ENCODE measurements around the gene EXOSC1.
"Not testable (repeated sequence)": the region's sequence is repeated elsewhere in the genome, so short reads cannot be mapped to it uniquely, and the experiment has no call there.

EXOSC1 gene

DNA sequence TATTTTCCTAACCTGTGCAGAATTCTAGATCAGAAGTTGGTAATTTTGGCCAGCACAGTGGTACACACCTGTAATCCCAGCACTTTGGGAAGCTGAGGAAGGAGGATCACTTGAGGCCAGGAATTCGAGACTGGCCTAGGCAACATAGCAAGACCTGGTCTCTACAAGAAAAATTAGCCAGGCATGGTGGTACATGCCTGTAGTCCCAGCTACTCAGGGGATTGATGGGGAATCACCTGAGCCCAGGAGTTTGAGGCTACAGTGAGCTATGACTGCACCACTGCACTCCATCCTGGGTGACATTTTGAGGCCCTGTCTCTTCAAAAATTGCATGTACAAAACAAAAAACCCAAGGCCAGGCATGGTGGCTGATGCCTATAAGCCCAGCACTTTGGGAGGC lies 11.2 kb downstream of the EXOSC1 start:
- H3K27ac ChIP-seq, result peak overlapping the region; percentile 52
- CTCF ChIA-PET, result interaction anchor here (1.2 kb wide), 2 partner anchors 28 to 34 kb away, joined by 3 to 4 read pairs; no protein-coding TSS in a partner anchor
- TF ChIP-seq, protein P1, sequence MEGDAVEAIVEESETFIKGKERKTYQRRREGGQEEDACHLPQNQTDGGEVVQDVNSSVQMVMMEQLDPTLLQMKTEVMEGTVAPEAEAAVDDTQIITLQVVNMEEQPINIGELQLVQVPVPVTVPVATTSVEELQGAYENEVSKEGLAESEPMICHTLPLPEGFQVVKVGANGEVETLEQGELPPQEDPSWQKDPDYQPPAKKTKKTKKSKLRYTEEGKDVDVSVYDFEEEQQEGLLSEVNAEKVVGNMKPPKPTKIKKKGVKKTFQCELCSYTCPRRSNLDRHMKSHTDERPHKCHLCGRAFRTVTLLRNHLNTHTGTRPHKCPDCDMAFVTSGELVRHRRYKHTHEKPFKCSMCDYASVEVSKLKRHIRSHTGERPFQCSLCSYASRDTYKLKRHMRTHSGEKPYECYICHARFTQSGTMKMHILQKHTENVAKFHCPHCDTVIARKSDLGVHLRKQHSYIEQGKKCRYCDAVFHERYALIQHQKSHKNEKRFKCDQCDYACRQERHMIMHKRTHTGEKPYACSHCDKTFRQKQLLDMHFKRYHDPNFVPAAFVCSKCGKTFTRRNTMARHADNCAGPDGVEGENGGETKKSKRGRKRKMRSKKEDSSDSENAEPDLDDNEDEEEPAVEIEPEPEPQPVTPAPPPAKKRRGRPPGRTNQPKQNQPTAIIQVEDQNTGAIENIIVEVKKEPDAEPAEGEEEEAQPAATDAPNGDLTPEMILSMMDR (conservative IDR thresholded peaks at IDR 0.05; ENCODE audit: low read depth), result no peak
- POLR2A ChIA-PET (ENCODE audit: low non-redundant PET), result no interaction called here
- DNase-seq (ENCODE audit: low spot score), result no peak

DNA sequence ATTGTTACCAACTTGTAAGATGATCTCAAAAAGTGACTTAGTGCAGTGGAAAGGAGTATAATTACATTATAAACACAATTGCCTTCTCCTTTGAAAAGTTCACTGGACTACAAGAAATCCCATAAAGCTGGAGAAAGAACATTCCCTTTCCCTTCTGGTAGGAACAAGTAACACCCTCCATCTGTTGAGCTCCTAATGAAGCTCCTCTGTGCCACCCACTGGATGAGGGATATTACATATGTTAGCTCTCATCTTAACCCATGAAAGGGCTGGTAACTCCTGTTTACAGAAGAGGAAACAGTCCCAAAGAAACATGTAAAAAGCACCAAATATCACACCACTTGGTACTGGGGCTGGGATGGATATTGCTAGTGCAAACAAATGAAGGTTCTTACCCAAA lies 11.8 kb downstream of the EXOSC1 start:
- H3K27ac ChIP-seq, result peak overlapping the region; percentile 56
- ChIA-PET POLR2A (ENCODE audit: low non-redundant PET) (no interaction called here), CTCF (interaction anchor here (0.6 to 1.2 kb wide), 4 partner anchors 9 to 34 kb away, joined by 3 to 4 read pairs (median 3); no protein-coding TSS in a partner anchor)
- TF ChIP-seq, protein P1 (conservative IDR thresholded peaks at IDR 0.05; ENCODE audit: low read depth), result no peak
- DNase-seq (ENCODE audit: low spot score), result no peak

DNA sequence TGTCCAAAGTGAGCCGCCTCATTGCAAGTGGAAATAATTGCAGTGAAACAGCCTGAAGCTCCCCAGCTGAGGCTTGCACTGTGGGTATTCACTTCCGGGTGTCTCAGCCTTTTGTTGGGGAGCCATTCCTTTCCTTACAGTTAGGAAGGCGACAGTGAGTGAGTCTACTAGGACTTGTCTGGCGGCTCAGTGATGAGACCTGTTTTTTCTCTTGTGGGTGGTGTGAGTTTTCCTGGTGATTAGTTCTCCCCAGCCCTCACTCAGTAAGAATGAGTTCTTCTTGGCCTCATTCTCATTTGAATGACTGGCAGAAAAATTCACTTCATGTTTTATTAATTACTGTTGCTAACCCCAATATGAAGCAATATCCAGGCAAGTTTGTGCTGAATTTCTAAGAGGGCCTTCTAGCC lies 17.2 kb downstream of the EXOSC1 start:
- ChIA-PET POLR2A (ENCODE audit: low non-redundant PET) (no interaction called here), CTCF (no interaction called here)
- peak overlapping the region; percentile 37; the same call in 1 of the 2 replicates for H3K27ac ChIP-seq

DNA sequence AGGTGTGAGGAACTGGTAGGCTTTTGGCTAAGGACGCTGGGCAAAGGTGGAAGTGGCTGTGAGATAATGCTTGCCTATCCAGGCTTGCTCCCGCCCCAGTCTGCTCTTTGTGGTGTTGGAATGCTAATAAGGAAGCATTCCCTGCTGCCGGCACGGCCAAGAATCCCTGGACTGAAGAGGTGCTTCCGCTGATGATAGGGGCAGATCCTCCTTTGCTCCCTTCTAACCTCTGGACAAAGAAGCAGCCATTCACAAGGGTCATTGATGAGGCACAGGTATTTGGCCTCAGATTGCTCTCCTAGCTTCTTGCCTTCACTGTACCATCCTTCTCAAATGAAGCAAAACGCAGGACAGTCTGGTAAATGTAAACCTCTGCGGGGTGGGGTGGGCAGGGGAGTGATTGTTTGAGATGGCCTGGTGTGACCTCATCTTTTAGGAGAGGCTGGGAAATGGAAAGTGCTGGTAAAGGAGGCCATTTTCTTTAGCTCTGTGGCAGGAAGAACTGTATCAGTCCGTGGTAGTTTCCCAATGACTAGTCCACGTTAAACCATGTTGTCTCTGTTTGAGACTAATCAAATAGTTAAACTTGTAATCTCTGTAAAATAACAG lies 18.1 kb downstream of the EXOSC1 start:
- no peak for DNase-seq (ENCODE audit: low spot score)
- CTCF ChIA-PET, result interaction anchor here (0.5 to 1.3 kb wide), 3 partner anchors 10 to 94 kb away, joined by 3 read pairs; no protein-coding TSS in a partner anchor
- POLR2A ChIA-PET (ENCODE audit: low non-redundant PET), result interaction anchor here (0.5 to 0.6 kb wide), 2 partner anchors 13 to 18 kb away, joined by 4 to 9 read pairs; no protein-coding TSS in a partner anchor

More for the DNA sequence above, 17.2 kb downstream of the EXOSC1 start:
- DNase-seq (ENCODE audit: low spot score), result no peak
- TF ChIP-seq, protein P1 (conservative IDR thresholded peaks at IDR 0.05; ENCODE audit: low read depth), result no peak

DNA sequence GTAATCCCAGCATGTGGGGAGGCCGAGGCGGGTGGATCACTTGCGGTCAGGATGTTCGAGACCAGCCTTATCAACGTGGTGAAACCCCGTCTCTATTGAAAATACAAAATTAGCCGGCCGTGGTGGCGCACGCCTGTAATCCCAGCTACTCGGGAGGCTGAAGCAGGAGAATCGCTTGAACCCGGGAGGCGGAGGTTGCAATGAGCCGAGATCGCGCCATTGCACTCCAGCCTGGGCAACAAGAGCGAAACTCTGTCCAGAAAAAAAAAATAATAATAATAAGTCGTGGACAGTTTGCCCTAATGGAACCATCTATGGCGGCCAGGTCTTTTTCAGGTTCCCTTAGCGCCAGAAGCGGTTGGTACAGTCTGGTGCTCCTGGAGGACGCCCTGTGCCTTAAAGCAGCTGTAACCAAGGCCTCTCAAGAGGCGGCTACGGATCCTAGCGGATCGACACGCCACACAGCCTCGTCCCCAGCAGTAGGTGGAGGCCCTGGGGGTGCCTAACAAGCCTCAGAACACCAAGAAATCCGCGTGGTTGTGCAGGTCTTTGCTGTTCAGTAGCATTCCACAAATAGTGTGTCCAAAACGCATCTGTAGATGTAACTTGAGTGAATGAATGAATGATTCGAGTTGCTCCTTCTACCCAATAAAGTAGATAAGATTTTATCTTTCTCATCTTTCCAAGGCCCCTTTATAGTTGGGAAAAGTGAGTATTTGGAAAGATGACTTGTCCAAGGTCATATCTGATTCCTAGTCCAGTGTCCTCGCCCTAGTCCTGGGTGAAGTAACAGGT lies 18.8 kb downstream of the EXOSC1 start:
- CTCF ChIA-PET, result interaction anchor here (0.5 to 1.3 kb wide), 3 partner anchors 9 to 95 kb away, joined by 3 read pairs; no protein-coding TSS in a partner anchor
- TF ChIP-seq, protein P1 (conservative IDR thresholded peaks at IDR 0.05; ENCODE audit: low read depth), result no peak
- POLR2A ChIA-PET (ENCODE audit: low non-redundant PET), result interaction anchor here (0.5 kb wide), 1 partner anchor 12 kb away, joined by 4 read pairs; no protein-coding TSS in a partner anchor
- DNase-seq (ENCODE audit: low spot score), result no peak
- peak overlapping the region; percentile 94 for H3K27ac ChIP-seq

More for the DNA sequence above, 18.1 kb downstream of the EXOSC1 start:
- peak overlapping the region; percentile 94 for H3K27ac ChIP-seq
- TF ChIP-seq, protein P1 (conservative IDR thresholded peaks at IDR 0.05; ENCODE audit: low read depth), result no peak

DNA sequence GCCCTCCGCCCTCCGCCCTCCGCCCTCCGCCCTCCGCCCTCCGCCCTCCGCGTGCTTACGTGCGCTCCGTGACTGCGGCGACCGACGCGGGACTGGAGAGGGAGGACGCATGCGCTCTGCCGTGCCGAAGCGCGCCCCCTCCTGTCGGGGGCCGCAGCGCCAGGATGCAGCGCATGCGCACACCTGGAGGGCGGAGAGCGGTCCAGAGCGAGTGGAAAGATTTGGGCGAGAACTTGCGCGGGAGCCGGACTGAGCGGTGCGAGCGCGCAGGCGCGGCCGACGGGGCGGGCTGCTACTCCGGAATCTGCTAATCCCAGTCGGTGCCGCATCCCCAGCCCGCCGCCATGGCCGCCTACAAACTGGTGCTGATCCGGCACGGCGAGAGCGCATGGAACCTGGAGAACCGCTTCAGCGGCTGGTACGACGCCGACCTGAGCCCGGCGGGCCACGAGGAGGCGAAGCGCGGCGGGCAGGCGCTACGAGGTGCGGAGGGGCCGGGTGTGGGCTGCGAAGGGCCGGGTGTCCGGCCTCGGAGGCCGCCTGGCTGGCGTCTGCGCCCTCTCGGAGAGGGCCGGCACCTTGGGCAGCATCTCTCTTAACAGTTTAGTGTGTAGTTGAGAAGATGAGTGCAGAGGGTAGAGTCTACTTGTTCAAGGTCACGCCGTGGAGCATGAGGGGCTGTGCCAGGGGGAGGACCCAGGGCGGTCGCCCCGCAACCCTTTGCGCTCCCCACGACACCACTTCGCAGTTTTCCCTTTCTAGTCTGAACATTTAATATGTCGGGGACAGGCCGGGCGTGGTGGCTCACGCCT lies 19.6 kb downstream of the EXOSC1 start, which contains the start of gene PGAM1:
TSS of gene PGAM1 (plus strand) at position 228 of the 812 bp plus-strand sequence. CDS start at position 345, 117 bp downstream.
- peak within 1 kb of the TSS; percentile 94 for H3K27ac ChIP-seq
- ChIA-PET POLR2A (ENCODE audit: low non-redundant PET) (no interaction called here), CTCF (interaction anchor here (1.3 kb wide), 1 partner anchor 14 kb away, joined by 3 read pairs; no protein-coding TSS in a partner anchor)
- DNase-seq (ENCODE audit: low spot score), result peak; percentile 100
- TF ChIP-seq, protein P1 (conservative IDR thresholded peaks at IDR 0.05; ENCODE audit: low read depth), result peak; percentile 80

DNA sequence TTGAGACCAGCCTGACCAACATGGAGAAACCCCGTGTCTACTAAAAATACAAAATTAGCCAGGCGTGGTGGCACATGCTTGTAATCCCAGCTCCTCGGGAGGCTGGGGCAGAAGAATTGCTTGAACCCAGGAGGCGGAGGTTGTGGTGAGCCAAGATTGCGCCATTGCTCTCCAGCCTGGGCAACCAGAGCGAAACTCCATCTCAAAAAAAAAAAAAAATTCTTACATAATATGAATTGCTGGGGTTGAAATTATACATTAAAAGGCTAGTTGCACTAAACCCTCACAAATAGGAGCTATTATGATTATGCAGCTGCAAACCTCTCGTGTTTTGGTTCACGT lies 22.1 kb downstream of the EXOSC1 start:
- CTCF ChIA-PET; DNase-seq (ENCODE audit: low spot score): not testable (repeated sequence)
- POLR2A ChIA-PET (ENCODE audit: low non-redundant PET), result interaction anchor here (0.7 kb wide), 1 partner anchor 11 kb away, joined by 3 read pairs; no protein-coding TSS in a partner anchor
- peak overlapping the region; percentile 94 for H3K27ac ChIP-seq

Data from RWPE1 (cell line).